ENCODE results near the gene MIER2.

MIER2 gene

GRCh38 chr19:325173-325936 is 19.2 kb downstream of the MIER2 start:
- Histone ChIP-seq H3K4me2 (ENCODE audit: low read length) (no peak overlapping the region), H3K9ac (ENCODE audit: low read length) (no peak overlapping the region), H2AFZ (ENCODE audit: low read length) (no peak overlapping the region), H3K27me3 (ENCODE audit: insufficient read depth, low read length) (no peaks in the 10 kb centered on the region), H3K9me3 (ENCODE audit: low read length) (peaks cover 8% of the 10 kb centered on the region; the same call in 1 of the 2 replicates), H3K4me3 (ENCODE audit: low read depth, low read length, poor library complexity, severe bottlenecking) (no peak overlapping the region), H3K4me1 (ENCODE audit: insufficient read depth, low read length, severe bottlenecking) (no peaks in the 10 kb centered on the region), H3K79me2 (ENCODE audit: insufficient read depth, low read length) (no peaks in the 10 kb centered on the region), H3K27ac (ENCODE audit: low read depth, low read length, poor library complexity, severe bottlenecking) (no peak overlapping the region), H4K20me1 (ENCODE audit: insufficient read depth, low read length) (no peaks in the 10 kb centered on the region), H3F3A (ENCODE audit: insufficient read depth, low read length) (no peaks in the 10 kb centered on the region), H3K9me2 (ENCODE audit: low read depth, low read length) (no peaks in the 10 kb centered on the region), H3K36me3 (ENCODE audit: insufficient read depth, low read length) (peaks cover 46% of the 10 kb centered on the region)
- TF ChIP-seq CTCF (IDR thresholded peaks at IDR 0.05; ENCODE audit: low read length): no peak
- TF ChIP-seq EZH2 (IDR thresholded peaks at IDR 0.05; ENCODE audit: borderline replicate concordance, low read length): no peak

GRCh38 chr19:324716-325115 is 19.9 kb downstream of the MIER2 start:
- Histone ChIP-seq H2AFZ (ENCODE audit: low read length) (no peak overlapping the region), H3K36me3 (ENCODE audit: insufficient read depth, low read length) (peaks cover 44% of the 10 kb centered on the region), H3K4me1 (ENCODE audit: insufficient read depth, low read length, severe bottlenecking) (no peaks in the 10 kb centered on the region), H4K20me1 (ENCODE audit: insufficient read depth, low read length) (no peaks in the 10 kb centered on the region), H3K79me2 (ENCODE audit: insufficient read depth, low read length) (no peaks in the 10 kb centered on the region), H3K4me3 (ENCODE audit: low read depth, low read length, poor library complexity, severe bottlenecking) (no peak overlapping the region), H3K27me3 (ENCODE audit: insufficient read depth, low read length) (no peaks in the 10 kb centered on the region), H3K9me3 (ENCODE audit: low read length) (peaks cover 8% of the 10 kb centered on the region; the same call in 1 of the 2 replicates), H3K4me2 (ENCODE audit: low read length) (no peak overlapping the region), H3K27ac (ENCODE audit: low read depth, low read length, poor library complexity, severe bottlenecking) (no peak overlapping the region), H3K9me2 (ENCODE audit: low read depth, low read length) (no peaks in the 10 kb centered on the region), H3K9ac (ENCODE audit: low read length) (no peak overlapping the region), H3F3A (ENCODE audit: insufficient read depth, low read length) (no peaks in the 10 kb centered on the region)
- no peak for TF ChIP-seq CTCF (IDR thresholded peaks at IDR 0.05; ENCODE audit: low read length)
- TF ChIP-seq EZH2 (IDR thresholded peaks at IDR 0.05; ENCODE audit: borderline replicate concordance, low read length): no peak

- Histone ChIP-seq H3K4me3 (ENCODE audit: low read depth, low read length, poor library complexity, severe bottlenecking) (no peak overlapping the region), H3K27ac (ENCODE audit: low read depth, low read length, poor library complexity, severe bottlenecking) (no peak overlapping the region), H2AFZ (ENCODE audit: low read length) (no peak overlapping the region), H3K4me1 (ENCODE audit: insufficient read depth, low read length, severe bottlenecking) (no peaks in the 10 kb centered on the region), H3K9me3 (ENCODE audit: low read length) (0 out of 2 replicates have a peak, but pooled peaks cover 4% of the 10 kb centered on the region), H3K27me3 (ENCODE audit: insufficient read depth, low read length) (no peaks in the 10 kb centered on the region), H4K20me1 (ENCODE audit: insufficient read depth, low read length) (no peaks in the 10 kb centered on the region), H3K4me2 (ENCODE audit: low read length) (no peak overlapping the region), H3F3A (ENCODE audit: insufficient read depth, low read length) (no peaks in the 10 kb centered on the region), H3K36me3 (ENCODE audit: insufficient read depth, low read length) (peaks cover 34% of the 10 kb centered on the region), H3K9ac (ENCODE audit: low read length) (no peak overlapping the region), H3K9me2 (ENCODE audit: low read depth, low read length) (no peaks in the 10 kb centered on the region), H3K79me2 (ENCODE audit: insufficient read depth, low read length) (no peaks in the 10 kb centered on the region)
- TF ChIP-seq EZH2 (IDR thresholded peaks at IDR 0.05; ENCODE audit: borderline replicate concordance, low read length) (no peak), CTCF (IDR thresholded peaks at IDR 0.05; ENCODE audit: low read length) (no peak)
Measured at GRCh38 chr19:322616-323015, 22.0 kb downstream of the MIER2 start.

All from OCI-LY1 (cell line).